Stimulated activated memory B cell treated with anti-CD40 and anti-IgM and Interleukin-4, amounts not matched to agents 10 μg/mL and 1 μg/mL and 100 μg/mL, for 72 hours (primary cell): ENCODE measurements around the gene ALKBH8.
"Not testable (repeated sequence)": the region's sequence is repeated elsewhere in the genome, so short reads cannot be mapped to it uniquely, and the experiment has no call there.

Source experiments
- ATAC-seq: fragments of 150-1000 bp; cut with Tn5 transposase; 2 replicates; pipeline ENCODE4 v1.10.0; 2021
- H3K27ac Mint-ChIP-seq: one replicate; pipeline ENCODE4 v1.8.0; 2022; ENCODE audit warnings: mild to moderate bottlenecking, mixed read lengths
- H3K27me3 Mint-ChIP-seq: one replicate; pipeline ENCODE4 v1.8.0; 2022; ENCODE audit warnings: mixed read lengths
- H3K36me3 Mint-ChIP-seq: one replicate; pipeline ENCODE4 v1.8.0; 2022; ENCODE audit warnings: mixed read lengths
- H3K4me1 Mint-ChIP-seq: one replicate; pipeline ENCODE4 v1.8.0; 2022; ENCODE audit warnings: mixed read lengths
- H3K4me3 Mint-ChIP-seq: one replicate; pipeline ENCODE4 v1.8.0; 2022; ENCODE audit warnings: mild to moderate bottlenecking, moderate library complexity, mixed read lengths
- H3K9me3 Mint-ChIP-seq: one replicate; pipeline ENCODE4 v1.8.0; 2022; ENCODE audit warnings: mixed read lengths

The ALKBH8 gene

GRCh38 chr11:107590460-107591377 lies 25.2 kb upstream of the ALKBH8 start, which contains the start of gene ELMOD1:
Gene ELMOD1 (plus strand): TSS chr11:107591147. CDS start chr11:107618190, 27,043 bp downstream.
- Mint-ChIP-seq H3K4me3 (peak within 1 kb of the TSS; percentile 85), H3K27me3 (peaks cover 81% of the 10 kb centered on the region), H3K4me1 (peaks cover 27% of the 10 kb centered on the region), H3K27ac (no peak within 1 kb of the TSS), H3K36me3 (no peaks in the 10 kb centered on the region), H3K9me3 (no peaks in the 10 kb centered on the region)
- ATAC-seq: peak; percentile 67

- H3K4me3 Mint-ChIP-seq: no peak overlapping the region
- peaks cover 27% of the 10 kb centered on the region for H3K4me1 Mint-ChIP-seq
- H3K27me3 Mint-ChIP-seq: peaks cover 70% of the 10 kb centered on the region
- no peak overlapping the region for H3K27ac Mint-ChIP-seq
- no peak for ATAC-seq
- no peaks in the 10 kb centered on the region for H3K36me3 Mint-ChIP-seq
- no peaks in the 10 kb centered on the region for H3K9me3 Mint-ChIP-seq
Observed at GRCh38 chr11:107587306-107587979, 21.9 kb upstream of the ALKBH8 start.

GRCh38 chr11:107583629-107584195 lies 18.2 kb upstream of the ALKBH8 start:
- Mint-ChIP-seq H3K4me1 (no peaks in the 10 kb centered on the region), H3K27ac (no peak overlapping the region), H3K36me3 (no peaks in the 10 kb centered on the region), H3K9me3 (peaks cover 5% of the 10 kb centered on the region), H3K27me3 (peaks cover 51% of the 10 kb centered on the region), H3K4me3 (no peak overlapping the region)
- ATAC-seq: no peak

- Mint-ChIP-seq H3K4me3 (no peak overlapping the region), H3K27ac (no peak overlapping the region), H3K9me3 (peaks cover 5% of the 10 kb centered on the region), H3K36me3 (no peaks in the 10 kb centered on the region), H3K27me3 (peaks cover 28% of the 10 kb centered on the region), H3K4me1 (no peaks in the 10 kb centered on the region)
- ATAC-seq: no peak
Observed at GRCh38 chr11:107581147-107581546, 15.6 kb upstream of the ALKBH8 start.

GRCh38 chr11:107579169-107579568 lies 13.6 kb upstream of the ALKBH8 start:
- not testable (repeated sequence) for H3K36me3 Mint-ChIP-seq, H3K9me3 Mint-ChIP-seq, H3K4me1 Mint-ChIP-seq, H3K4me3 Mint-ChIP-seq, H3K27ac Mint-ChIP-seq, ATAC-seq
- H3K27me3 Mint-ChIP-seq: peaks cover 19% of the 10 kb centered on the region

- no peak overlapping the region for H3K4me3 Mint-ChIP-seq
- no peak for ATAC-seq
- no peaks in the 10 kb centered on the region for H3K36me3 Mint-ChIP-seq
- H3K27me3 Mint-ChIP-seq: peaks cover 19% of the 10 kb centered on the region
- H3K9me3 Mint-ChIP-seq: peaks cover 5% of the 10 kb centered on the region
- no peaks in the 10 kb centered on the region for H3K4me1 Mint-ChIP-seq
- no peak overlapping the region for H3K27ac Mint-ChIP-seq
Observed at GRCh38 chr11:107577346-107577711, 11.8 kb upstream of the ALKBH8 start.

- H3K36me3 Mint-ChIP-seq, H3K4me1 Mint-ChIP-seq, ATAC-seq, H3K9me3 Mint-ChIP-seq, H3K4me3 Mint-ChIP-seq, H3K27ac Mint-ChIP-seq: not testable (repeated sequence)
- H3K27me3 Mint-ChIP-seq: peaks cover 19% of the 10 kb centered on the region
Observed at GRCh38 chr11:107576497-107577345, 11.2 kb upstream of the ALKBH8 start.

GRCh38 chr11:107573438-107573837 lies 7.9 kb upstream of the ALKBH8 start:
- ATAC-seq: no peak
- H3K36me3 Mint-ChIP-seq: no peaks in the 10 kb centered on the region
- H3K27me3 Mint-ChIP-seq: no peaks in the 10 kb centered on the region
- no peak overlapping the region for H3K27ac Mint-ChIP-seq
- no peaks in the 10 kb centered on the region for H3K9me3 Mint-ChIP-seq
- H3K4me1 Mint-ChIP-seq: peaks cover 2% of the 10 kb centered on the region
- H3K4me3 Mint-ChIP-seq: no peak overlapping the region

- Mint-ChIP-seq H3K36me3 (no peaks in the 10 kb centered on the region), H3K4me3 (no peak overlapping the region), H3K4me1 (peaks cover 28% of the 10 kb centered on the region), H3K27me3 (no peaks in the 10 kb centered on the region), H3K9me3 (no peaks in the 10 kb centered on the region), H3K27ac (no peak overlapping the region)
- no peak for ATAC-seq
Observed at GRCh38 chr11:107570015-107570414, 4.5 kb upstream of the ALKBH8 start.

- H3K36me3 Mint-ChIP-seq: no peaks in the 10 kb centered on the region
- H3K4me1 Mint-ChIP-seq: peaks cover 43% of the 10 kb centered on the region
- H3K27me3 Mint-ChIP-seq: no peaks in the 10 kb centered on the region
- ATAC-seq: no peak
- H3K27ac Mint-ChIP-seq: peak overlapping the region; percentile 75
- no peaks in the 10 kb centered on the region for H3K9me3 Mint-ChIP-seq
- peak overlapping the region; percentile 61 for H3K4me3 Mint-ChIP-seq
Observed at GRCh38 chr11:107567739-107568335, 2.3 kb upstream of the ALKBH8 start.

- no peak for ATAC-seq
- Mint-ChIP-seq H3K27ac (peak overlapping the region; percentile 97), H3K4me1 (peaks cover 53% of the 10 kb centered on the region), H3K9me3 (no peaks in the 10 kb centered on the region), H3K36me3 (no peaks in the 10 kb centered on the region), H3K4me3 (peak overlapping the region; percentile 90), H3K27me3 (no peaks in the 10 kb centered on the region)
Observed at GRCh38 chr11:107566569-107566968, 1.0 kb upstream of the ALKBH8 start.

GRCh38 chr11:107565955-107566501 lies 493 bp upstream of the ALKBH8 start:
- H3K27me3 Mint-ChIP-seq, H3K9me3 Mint-ChIP-seq, H3K36me3 Mint-ChIP-seq, ATAC-seq: not testable (repeated sequence)
- Mint-ChIP-seq H3K27ac (peak overlapping the region; percentile 97), H3K4me1 (peaks cover 58% of the 10 kb centered on the region), H3K4me3 (peak overlapping the region; percentile 90)

GRCh38 chr11:107564877-107565218 lies 687 bp downstream of the ALKBH8 start:
- no peaks in the 10 kb centered on the region for H3K9me3 Mint-ChIP-seq
- H3K4me1 Mint-ChIP-seq: peaks cover 59% of the 10 kb centered on the region
- no peaks in the 10 kb centered on the region for H3K27me3 Mint-ChIP-seq
- H3K36me3 Mint-ChIP-seq: peaks cover 3% of the 10 kb centered on the region
- peak overlapping the region; percentile 97 for H3K27ac Mint-ChIP-seq
- ATAC-seq: peak; percentile 1
- peak overlapping the region; percentile 90 for H3K4me3 Mint-ChIP-seq

GRCh38 chr11:107563702-107564101 lies 1.8 kb downstream of the ALKBH8 start:
- H3K27me3 Mint-ChIP-seq: no peaks in the 10 kb centered on the region
- peaks cover 59% of the 10 kb centered on the region for H3K4me1 Mint-ChIP-seq
- H3K27ac Mint-ChIP-seq: peak overlapping the region; percentile 97

More at GRCh38 chr11:107563702-107564101, 1.8 kb downstream of the ALKBH8 start:
- Mint-ChIP-seq H3K36me3 (peaks cover 15% of the 10 kb centered on the region), H3K4me3 (no peak overlapping the region), H3K9me3 (no peaks in the 10 kb centered on the region)
- no peak for ATAC-seq
